GM23338 (cell line): Measurements from ENCODE around the gene PCDHB6. TPM values are rescaled to one million over a fixed set of nuclear protein-coding genes. Genes with fewer than 3 reads are reported as not detected.
A peak's percentile ranks its signal among the peaks of the same experiment; 100 is the strongest.
"Not testable (repeated sequence)": the region's sequence is repeated elsewhere in the genome, so short reads cannot be mapped to it uniquely, and the experiment has no call there.

Experiments used
- ATAC-seq: fragments of 200-7000 bp; cut with Tn5 transposase; 3 replicates; pipeline ENCODE4 v1.9.1; 2020
- DNase-seq: peaks from one replicate; pipeline ENCODE4 v3.0.0-alpha.2; 2015; ENCODE audit warnings: low spot score
- H2AFZ ChIP-seq: fragments of 200-600 bp; sonication (generic); 2 replicates; pipeline ENCODE4 v1.8.0; 2016; ENCODE audit warnings: antibody characterized with exemption, mild to moderate bottlenecking, moderate library complexity
- H3F3A ChIP-seq: fragments of 200-600 bp; sonication (generic); replicated peaks from 2 replicates; pipeline ENCODE4 v1.8.0; 2017; ENCODE audit warnings: antibody characterized with exemption, mixed run types, low read depth
- H3K27ac ChIP-seq: fragments of 200-600 bp; sonication (generic); 2 replicates; pipeline ENCODE4 v1.6.1; 2016; ENCODE audit warnings: low read depth
- H3K27me3 ChIP-seq: fragments of 200-600 bp; sonication (generic); 2 replicates; pipeline ENCODE4 v1.8.0; 2016; ENCODE audit warnings: mild to moderate bottlenecking, mixed run types, moderate library complexity; ENCODE audit not compliant: insufficient read depth
- H3K36me3 ChIP-seq: fragments of 200-600 bp; sonication (generic); 2 replicates; pipeline ENCODE4 v1.8.0; 2016; ENCODE audit warnings: mild to moderate bottlenecking; ENCODE audit not compliant: insufficient read depth
- H3K4me1 ChIP-seq: fragments of 200-600 bp; sonication (generic); 2 replicates; pipeline ENCODE4 v1.8.0; 2016; ENCODE audit warnings: mild to moderate bottlenecking, moderate library complexity; ENCODE audit not compliant: insufficient read depth
- H3K4me2 ChIP-seq: fragments of 200-600 bp; sonication (generic); 2 replicates; pipeline ENCODE4 v1.7.1; 2017; ENCODE audit warnings: mixed run types
- H3K4me3 ChIP-seq: fragments of 200-600 bp; sonication (generic); 2 replicates; pipeline ENCODE4 v1.6.1; 2016; ENCODE audit warnings: mixed run types
- H3K79me2 ChIP-seq: fragments of 200-600 bp; sonication (generic); replicated peaks from 2 replicates; pipeline ENCODE4 v1.8.0; 2017; ENCODE audit warnings: mild to moderate bottlenecking; ENCODE audit not compliant: insufficient read depth
- H3K9me2 ChIP-seq: fragments of 200-600 bp; sonication (generic); 2 replicates; pipeline ENCODE4 v1.8.0; 2017; ENCODE audit not compliant: insufficient read depth
- H4K20me1 ChIP-seq: fragments of 200-600 bp; sonication (generic); replicated peaks from 2 replicates; pipeline ENCODE4 v1.8.0; 2017; ENCODE audit warnings: mild to moderate bottlenecking; ENCODE audit not compliant: insufficient read depth
- H3K27ac Mint-ChIP-seq: 2 replicates; pipeline ENCODE4 v1.8.0; 2020; ENCODE audit warnings: inconsistent platforms, mild to moderate bottlenecking, moderate library complexity, mixed read lengths
- H3K27me3 Mint-ChIP-seq: 3 replicates; pipeline ENCODE4 v1.8.0; 2022; ENCODE audit warnings: low read depth, mild to moderate bottlenecking, moderate library complexity, mixed read lengths, inconsistent platforms; ENCODE audit not compliant: insufficient read depth, poor library complexity
- H3K36me3 Mint-ChIP-seq: 3 replicates; pipeline ENCODE4 v1.8.0; 2021; ENCODE audit warnings: low read depth, mild to moderate bottlenecking, inconsistent platforms, moderate library complexity, mixed read lengths
- H3K4me1 Mint-ChIP-seq: 3 replicates; pipeline ENCODE4 v1.8.0; 2020; ENCODE audit warnings: mild to moderate bottlenecking, inconsistent platforms, mixed read lengths
- H3K4me3 Mint-ChIP-seq: 3 replicates; pipeline ENCODE4 v1.8.0; 2021; ENCODE audit warnings: moderate library complexity, mild to moderate bottlenecking, inconsistent platforms, mixed read lengths
- H3K9me3 Mint-ChIP-seq: 3 replicates; pipeline ENCODE4 v1.8.0; 2020; ENCODE audit warnings: moderate library complexity, mild to moderate bottlenecking, inconsistent platforms, mixed read lengths
- CREB1 ChIP-seq: fragments of 250-450 bp; sonication (Bioruptor Pico); IDR thresholded peaks from 2 replicates; pipeline ENCODE4 v1.5.0; 2020; ENCODE audit warnings: low read depth, mild to moderate bottlenecking, moderate library complexity
- ETS1 ChIP-seq: IDR thresholded peaks from 2 replicates; pipeline ENCODE4 v1.6.1; 2016; ENCODE audit warnings: antibody characterized with exemption
- JUNB ChIP-seq: IDR thresholded peaks from one replicate; pipeline ENCODE4 v1.6.1; 2016; ENCODE audit warnings: antibody characterized with exemption; ENCODE audit not compliant: unreplicated experiment
- STAT1 ChIP-seq: IDR thresholded peaks from one replicate; pipeline ENCODE4 v1.6.1; 2016; ENCODE audit warnings: antibody characterized with exemption; ENCODE audit not compliant: unreplicated experiment
- ZNF114 ChIP-seq: fragments of 250-450 bp; sonication (Bioruptor Pico); IDR thresholded peaks from 2 replicates; pipeline ENCODE4 v1.5.0; 2020; ENCODE audit warnings: mild to moderate bottlenecking, moderate library complexity
- ZNF462 ChIP-seq: fragments of 250-450 bp; sonication (Bioruptor Pico); IDR thresholded peaks from 2 replicates; pipeline ENCODE4 v1.5.0; 2020; ENCODE audit warnings: mild to moderate bottlenecking, moderate library complexity
- polyA plus RNA-seq: library from polyadenylated mRNA; unstranded; fragments of >200 nt; fragmentation: Nextera tagmentation; extraction: Ambion mirVana; gene quantifications from 2 replicates; pipeline ENCODE4 v1.2.1, GENCODE V29; 2016
- total RNA-seq: library from RNA; depleted of rRNA; stranded (reverse); fragments of >200 nt; shearing (Covaris generic); gene quantifications from 2 replicates; pipeline ENCODE4 v1.2.3, GENCODE V29; 2014
- TF ChIP-seq, protein P1 (sequence below), 2 experiments: fragments of 200-600 bp in 1 of 2; sonication (generic) in 1 of 2; conservative IDR thresholded peaks; 2 replicates each; pipeline versions ENCODE4 v1.5.1 to v1.6.1; 2016 to 2017; ENCODE audit warnings: antibody characterized with exemption in 2 of 2, low read depth in 2 of 2, mild to moderate bottlenecking in 2 of 2, moderate library complexity in 1 of 2
- TF ChIP-seq, protein P2 (sequence below): IDR thresholded peaks from one replicate; pipeline ENCODE4 v1.6.1; 2018; ENCODE audit warnings: antibody characterized with exemption; ENCODE audit not compliant: unreplicated experiment

Gene PCDHB6
- total and polyA plus RNA-seq, 2 experiments from 2014 or later, result 0.11 to 0.52 TPM

DNA sequence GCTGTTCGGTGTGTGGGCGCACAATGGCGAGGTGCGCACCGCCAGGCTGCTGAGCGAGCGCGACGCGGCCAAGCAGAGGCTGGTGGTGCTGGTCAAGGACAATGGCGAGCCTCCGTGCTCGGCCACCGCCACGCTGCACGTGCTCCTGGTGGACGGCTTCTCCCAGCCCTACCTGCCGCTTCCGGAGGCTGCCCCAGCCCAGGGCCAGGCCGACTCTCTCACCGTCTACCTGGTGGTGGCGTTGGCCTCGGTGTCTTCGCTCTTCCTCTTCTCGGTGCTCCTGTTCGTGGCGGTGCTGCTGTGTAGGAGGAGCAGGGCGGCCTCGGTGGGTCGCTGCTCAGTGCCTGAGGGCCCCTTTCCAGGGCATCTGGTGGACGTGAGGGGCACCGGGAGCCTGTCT, 30.0 kb downstream of the PCDHB6 start:
- H3K4me1 ChIP-seq, H3K4me3 ChIP-seq, H3K27ac Mint-ChIP-seq, H3F3A ChIP-seq, H3K9me2 ChIP-seq, H3K27ac ChIP-seq, H4K20me1 ChIP-seq, DNase-seq, H3K36me3 ChIP-seq, ATAC-seq, H3K4me3 Mint-ChIP-seq, H3K27me3 ChIP-seq, H3K4me1 Mint-ChIP-seq, H3K4me2 ChIP-seq, H2AFZ ChIP-seq, H3K79me2 ChIP-seq, H3K27me3 Mint-ChIP-seq: not testable (repeated sequence)
- TF ChIP-seq, protein P1, sequence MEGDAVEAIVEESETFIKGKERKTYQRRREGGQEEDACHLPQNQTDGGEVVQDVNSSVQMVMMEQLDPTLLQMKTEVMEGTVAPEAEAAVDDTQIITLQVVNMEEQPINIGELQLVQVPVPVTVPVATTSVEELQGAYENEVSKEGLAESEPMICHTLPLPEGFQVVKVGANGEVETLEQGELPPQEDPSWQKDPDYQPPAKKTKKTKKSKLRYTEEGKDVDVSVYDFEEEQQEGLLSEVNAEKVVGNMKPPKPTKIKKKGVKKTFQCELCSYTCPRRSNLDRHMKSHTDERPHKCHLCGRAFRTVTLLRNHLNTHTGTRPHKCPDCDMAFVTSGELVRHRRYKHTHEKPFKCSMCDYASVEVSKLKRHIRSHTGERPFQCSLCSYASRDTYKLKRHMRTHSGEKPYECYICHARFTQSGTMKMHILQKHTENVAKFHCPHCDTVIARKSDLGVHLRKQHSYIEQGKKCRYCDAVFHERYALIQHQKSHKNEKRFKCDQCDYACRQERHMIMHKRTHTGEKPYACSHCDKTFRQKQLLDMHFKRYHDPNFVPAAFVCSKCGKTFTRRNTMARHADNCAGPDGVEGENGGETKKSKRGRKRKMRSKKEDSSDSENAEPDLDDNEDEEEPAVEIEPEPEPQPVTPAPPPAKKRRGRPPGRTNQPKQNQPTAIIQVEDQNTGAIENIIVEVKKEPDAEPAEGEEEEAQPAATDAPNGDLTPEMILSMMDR (conservative IDR thresholded peaks at IDR 0.05; ENCODE audit: low read depth in 2 of 2), result 0 out of 4 replicates have a peak, but pooled peaks of 1 of the 2 experiments have one; percentile 2
- peaks cover 25% of the 10 kb centered on the region for H3K9me3 Mint-ChIP-seq
- H3K36me3 Mint-ChIP-seq, result peaks cover 23% of the 10 kb centered on the region

DNA sequence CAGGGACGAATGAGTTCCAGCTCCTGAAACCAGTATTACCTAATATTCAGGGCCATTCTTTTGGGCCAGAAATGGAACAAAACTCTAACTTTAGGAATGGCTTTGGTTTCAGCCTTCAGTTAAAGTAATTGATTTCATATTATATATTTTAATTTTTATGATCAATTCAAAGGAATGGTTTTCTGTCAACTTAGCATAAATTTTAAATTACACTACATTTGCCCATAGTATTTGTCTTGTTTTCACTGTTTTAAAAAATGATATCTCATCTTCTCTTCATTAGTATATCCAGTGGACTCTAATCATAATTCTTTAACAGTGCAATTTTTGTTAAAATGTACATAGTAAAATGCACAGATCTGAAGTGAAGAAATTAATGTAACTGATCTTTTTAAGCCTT, 30.5 kb downstream of the PCDHB6 start:
- Histone ChIP-seq H2AFZ (no peak overlapping the region), H3K27me3 (no peaks in the 10 kb centered on the region), H3K9me2 (no peaks in the 10 kb centered on the region; the same call in 1 of the 2 replicates), H3F3A (no peaks in the 10 kb centered on the region), H3K27ac (no peak overlapping the region), H3K4me3 (no peak overlapping the region), H3K79me2 (no peaks in the 10 kb centered on the region), H4K20me1 (no peaks in the 10 kb centered on the region), H3K4me2 (no peak overlapping the region), H3K4me1 (no peaks in the 10 kb centered on the region), H3K36me3 (no peaks in the 10 kb centered on the region; the same call in 1 of the 2 replicates)
- H3K36me3 Mint-ChIP-seq, result peaks cover 23% of the 10 kb centered on the region
- DNase-seq (no peak), ATAC-seq (no peak)
- TF ChIP-seq ZNF114 (CRISPR knock-in tag) (no peak), CREB1 (no peak), STAT1 (no peak), ZNF462 (CRISPR knock-in tag) (no peak), ETS1 (no peak), JUNB (no peak)
- TF ChIP-seq, protein P2, sequence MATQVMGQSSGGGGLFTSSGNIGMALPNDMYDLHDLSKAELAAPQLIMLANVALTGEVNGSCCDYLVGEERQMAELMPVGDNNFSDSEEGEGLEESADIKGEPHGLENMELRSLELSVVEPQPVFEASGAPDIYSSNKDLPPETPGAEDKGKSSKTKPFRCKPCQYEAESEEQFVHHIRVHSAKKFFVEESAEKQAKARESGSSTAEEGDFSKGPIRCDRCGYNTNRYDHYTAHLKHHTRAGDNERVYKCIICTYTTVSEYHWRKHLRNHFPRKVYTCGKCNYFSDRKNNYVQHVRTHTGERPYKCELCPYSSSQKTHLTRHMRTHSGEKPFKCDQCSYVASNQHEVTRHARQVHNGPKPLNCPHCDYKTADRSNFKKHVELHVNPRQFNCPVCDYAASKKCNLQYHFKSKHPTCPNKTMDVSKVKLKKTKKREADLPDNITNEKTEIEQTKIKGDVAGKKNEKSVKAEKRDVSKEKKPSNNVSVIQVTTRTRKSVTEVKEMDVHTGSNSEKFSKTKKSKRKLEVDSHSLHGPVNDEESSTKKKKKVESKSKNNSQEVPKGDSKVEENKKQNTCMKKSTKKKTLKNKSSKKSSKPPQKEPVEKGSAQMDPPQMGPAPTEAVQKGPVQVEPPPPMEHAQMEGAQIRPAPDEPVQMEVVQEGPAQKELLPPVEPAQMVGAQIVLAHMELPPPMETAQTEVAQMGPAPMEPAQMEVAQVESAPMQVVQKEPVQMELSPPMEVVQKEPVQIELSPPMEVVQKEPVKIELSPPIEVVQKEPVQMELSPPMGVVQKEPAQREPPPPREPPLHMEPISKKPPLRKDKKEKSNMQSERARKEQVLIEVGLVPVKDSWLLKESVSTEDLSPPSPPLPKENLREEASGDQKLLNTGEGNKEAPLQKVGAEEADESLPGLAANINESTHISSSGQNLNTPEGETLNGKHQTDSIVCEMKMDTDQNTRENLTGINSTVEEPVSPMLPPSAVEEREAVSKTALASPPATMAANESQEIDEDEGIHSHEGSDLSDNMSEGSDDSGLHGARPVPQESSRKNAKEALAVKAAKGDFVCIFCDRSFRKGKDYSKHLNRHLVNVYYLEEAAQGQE, result no peak
- H3K4me3 Mint-ChIP-seq, result no peak overlapping the region
- H3K27ac Mint-ChIP-seq, result no peak overlapping the region
- no peaks in the 10 kb centered on the region for H3K27me3 Mint-ChIP-seq
- peaks cover 8% of the 10 kb centered on the region; the same call in 1 of the 3 replicates for H3K4me1 Mint-ChIP-seq
- peaks cover 25% of the 10 kb centered on the region for H3K9me3 Mint-ChIP-seq
